HG03196 (cell line): ENCODE measurements around the gene ZBTB8B.
"Not testable (repeated sequence)": the region's sequence is repeated elsewhere in the genome, so short reads cannot be mapped to it uniquely, and the experiment has no call there.

Experiments
- ATAC-seq: cut with Tn5 transposase; IDR thresholded peaks from one replicate; pipeline ENCODE4 v1.9.1; 2021; ENCODE audit not compliant: unreplicated experiment

Gene ZBTB8B

GRCh38 chr1:32464716-32465577, at the start of gene ZBTB8B:
Gene ZBTB8B (plus strand): TSS chr1:32465072. CDS start chr1:32470625, 5,553 bp downstream.
- ATAC-seq = no peak

DNA sequence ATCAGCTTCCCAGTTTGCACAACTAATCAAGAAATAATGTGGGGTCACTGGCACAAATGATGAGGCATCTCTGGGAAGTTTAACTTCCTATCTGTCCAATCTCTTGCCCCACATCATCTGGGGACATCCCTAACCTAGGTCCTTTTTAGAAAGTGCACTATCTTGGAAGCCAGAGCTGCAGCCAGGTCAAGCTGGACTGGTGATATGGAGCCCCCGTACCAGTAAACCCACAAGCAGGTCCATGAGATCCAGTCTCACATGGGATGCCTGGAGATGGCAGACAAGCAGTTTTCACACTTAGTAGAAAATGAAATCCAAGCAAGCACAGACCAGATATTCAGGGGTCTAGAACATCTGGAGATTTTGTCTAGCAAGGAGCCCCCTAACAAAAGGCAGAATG, 43.1 kb upstream of the ZBTB8B start:
- no peak for ATAC-seq

GRCh38 chr1:32426489-32427255, 38.2 kb upstream of the ZBTB8B start:
- no peak for ATAC-seq

GRCh38 chr1:32427264-32427963, 37.5 kb upstream of the ZBTB8B start:
- ATAC-seq = no peak

- ATAC-seq = no peak
Observed at GRCh38 chr1:32431736-32432400, 33.0 kb upstream of the ZBTB8B start.

GRCh38 chr1:32438136-32438535, 26.7 kb upstream of the ZBTB8B start:
- ATAC-seq = no peak

DNA sequence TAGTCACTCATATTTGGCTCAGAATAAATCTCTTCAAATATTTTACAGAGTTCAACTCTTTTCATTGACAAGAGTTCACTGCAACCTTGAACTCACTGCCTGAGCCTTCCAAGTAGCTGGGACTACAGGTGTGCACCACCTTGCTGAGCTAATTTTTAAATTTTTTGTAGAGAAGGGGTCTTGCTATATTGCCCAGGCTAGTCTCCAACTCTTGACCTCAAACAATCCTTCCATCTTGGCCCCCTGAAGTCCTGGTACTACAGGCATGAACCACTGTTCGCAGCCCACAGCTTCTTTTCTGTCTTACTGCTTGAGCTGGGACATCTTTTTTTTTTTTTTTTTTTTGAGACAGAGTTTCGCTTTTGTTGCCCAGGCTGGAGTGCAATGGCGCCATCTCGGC, 26.1 kb upstream of the ZBTB8B start:
- not testable (repeated sequence) for ATAC-seq

GRCh38 chr1:32441467-32441866, 23.4 kb upstream of the ZBTB8B start:
- ATAC-seq = not testable (repeated sequence)

- no peak for ATAC-seq
Observed at GRCh38 chr1:32447469-32448185, 17.2 kb upstream of the ZBTB8B start.

DNA sequence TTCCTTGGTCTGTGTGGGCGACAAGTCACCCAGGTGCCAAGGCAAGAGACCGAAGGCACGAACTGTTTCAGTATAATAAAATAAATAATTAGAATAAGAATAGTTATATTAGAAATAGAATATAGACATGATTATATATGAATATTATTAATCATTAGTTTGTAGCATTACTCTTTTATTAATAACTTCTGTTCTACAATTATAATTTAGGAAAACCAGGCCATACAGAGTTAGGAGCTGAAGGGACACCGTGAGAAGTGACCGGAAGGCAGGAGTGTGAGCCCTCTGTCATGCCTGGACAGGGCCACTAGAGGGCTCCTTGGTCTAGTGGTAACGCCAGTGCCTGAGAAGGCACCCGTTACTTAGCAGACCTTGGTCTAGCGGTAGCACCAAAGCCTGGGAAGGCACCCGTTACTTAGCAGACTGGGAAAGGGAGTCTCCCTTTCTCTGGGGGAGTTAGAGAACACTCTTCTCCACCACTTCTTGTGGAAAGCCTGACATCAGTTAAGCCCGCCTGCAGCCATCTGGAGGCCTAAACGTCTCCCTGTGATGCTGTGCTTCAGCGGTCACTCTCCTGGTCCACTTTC, 16.6 kb upstream of the ZBTB8B start:
- ATAC-seq = not testable (repeated sequence)

DNA sequence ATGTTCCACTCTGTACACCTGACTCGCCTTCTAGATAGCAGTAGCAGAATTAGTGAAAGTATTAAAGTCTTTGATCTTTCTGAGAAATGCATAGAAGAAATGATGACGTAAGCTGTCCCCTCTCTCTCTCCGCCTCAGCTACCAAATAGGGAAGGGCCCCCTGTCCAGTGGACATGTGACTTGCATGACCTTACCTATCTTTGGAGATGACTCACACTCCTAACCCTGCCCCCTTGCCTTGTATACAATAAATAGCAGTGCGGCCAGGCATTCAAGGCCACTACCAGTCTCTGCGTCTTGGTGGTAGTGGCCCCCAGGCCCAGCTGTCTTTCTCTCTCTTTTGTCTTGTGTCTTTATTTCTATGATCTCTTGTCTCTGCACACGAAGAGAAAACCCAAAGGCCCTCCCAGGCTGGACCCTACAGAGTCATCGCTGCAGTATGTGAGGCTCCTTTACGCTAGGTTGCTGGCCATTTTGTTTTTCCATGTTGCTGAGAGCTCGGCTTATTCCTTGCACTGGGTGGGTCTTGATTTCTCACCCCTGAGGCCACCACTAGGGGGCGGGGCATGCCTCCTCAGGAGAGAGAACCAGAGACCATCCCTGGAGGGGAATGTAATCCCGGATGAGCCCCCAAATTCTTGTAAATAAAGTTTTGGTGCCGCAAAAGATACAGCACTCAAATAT, 16.0 kb upstream of the ZBTB8B start:
- no peak for ATAC-seq

- ATAC-seq = not testable (repeated sequence)
Observed at GRCh38 chr1:32449457-32449831, 15.4 kb upstream of the ZBTB8B start.

- no peak for ATAC-seq
Observed at GRCh38 chr1:32454726-32455125, 10.1 kb upstream of the ZBTB8B start.

DNA sequence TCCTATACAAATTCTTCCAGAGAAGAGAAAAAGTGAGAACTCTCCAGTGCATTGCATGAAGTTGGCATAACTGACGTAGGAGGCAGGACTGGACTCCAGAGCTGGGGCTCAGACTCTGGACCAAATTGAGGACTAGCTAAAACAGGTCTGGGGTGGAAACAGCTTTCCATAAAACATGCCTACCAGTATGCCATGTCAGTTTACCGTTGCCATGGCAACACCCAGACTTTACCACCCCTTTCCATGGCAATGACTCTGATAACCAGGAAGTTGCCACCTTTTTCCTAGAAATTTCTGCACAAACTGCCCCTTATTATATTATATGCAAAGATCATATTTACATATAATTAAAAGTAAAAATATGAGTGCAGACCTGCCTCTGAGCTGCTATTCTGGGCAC, 8.9 kb upstream of the ZBTB8B start:
- no peak for ATAC-seq

DNA sequence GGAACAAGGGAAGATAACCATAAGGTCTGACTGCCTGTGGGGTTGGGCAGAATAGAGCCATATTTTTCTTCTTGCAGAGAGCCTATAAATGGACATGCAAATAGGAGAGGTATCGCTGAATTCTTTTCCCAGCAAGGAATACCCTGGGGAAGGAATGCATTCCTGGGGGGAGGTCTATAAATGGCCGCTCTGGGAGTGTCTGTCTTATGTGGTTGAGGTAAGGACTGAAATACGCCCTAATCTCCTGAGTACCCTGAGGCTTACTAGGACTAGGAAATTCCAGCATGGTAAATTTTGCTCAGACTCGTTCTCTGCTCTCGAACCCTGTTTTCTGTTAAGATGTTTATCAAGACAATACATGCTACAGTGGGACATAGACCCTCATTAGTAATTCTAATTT, 6.1 kb upstream of the ZBTB8B start:
- ATAC-seq = not testable (repeated sequence)

GRCh38 chr1:32462977-32463376, 1.9 kb upstream of the ZBTB8B start:
- ATAC-seq = not testable (repeated sequence)

GRCh38 chr1:32464191-32464715, 619 bp upstream of the ZBTB8B start:
- ATAC-seq = no peak

GRCh38 chr1:32465578-32465933, 684 bp downstream of the ZBTB8B start:
- ATAC-seq = no peak

DNA sequence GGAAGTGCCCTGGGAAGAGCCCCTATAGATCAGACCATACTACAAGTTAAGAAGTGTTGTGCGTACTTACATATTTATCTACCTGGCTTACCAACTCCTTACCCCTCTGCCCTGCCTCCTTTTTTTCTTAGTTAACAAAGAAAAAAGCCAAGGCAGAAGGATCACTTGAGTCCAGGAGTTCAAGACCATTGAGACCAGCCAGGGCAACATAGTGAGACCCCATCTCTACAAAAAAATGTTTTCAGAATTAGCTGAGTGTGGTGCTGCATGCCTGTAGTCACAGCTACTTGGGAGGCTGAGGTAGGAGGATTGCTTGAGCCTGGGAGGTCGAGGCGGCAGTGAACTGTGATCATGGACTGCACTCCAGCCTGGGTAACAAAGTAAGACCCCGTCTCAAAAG, 1.9 kb downstream of the ZBTB8B start:
- ATAC-seq = no peak
